T-helper 17 cell (primary cell): ENCODE results near the gene ZCWPW2. TPM values are rescaled to one million over a fixed set of nuclear protein-coding genes. Genes with fewer than 3 reads are reported as not detected.

ENCODE experiments used
- ATAC-seq: fragments of 150-1000 bp; cut with Tn5 transposase; 2 replicates; pipeline ENCODE4 v1.10.0; 2021; ENCODE audit warnings: mild to moderate bottlenecking, moderate library complexity
- DNase-seq, 3 donors: peaks; one replicate each; pipeline versions ENCODE4 v3.0.0 to v3.0.0-alpha.2; 2020 to 2021
- H3K9me3 ChIP-seq: one replicate; pipeline ENCODE4 v1.7.0; 2013; ENCODE audit warnings: low read length, mild to moderate bottlenecking; ENCODE audit not compliant: control insufficient read depth, poor library complexity, severe bottlenecking
- H3K27ac Mint-ChIP-seq: one replicate; pipeline ENCODE4 v1.8.0; 2022; ENCODE audit warnings: mild to moderate bottlenecking, moderate library complexity, mixed read lengths
- H3K27me3 Mint-ChIP-seq: one replicate; pipeline ENCODE4 v1.8.0; 2022; ENCODE audit warnings: mixed read lengths
- H3K36me3 Mint-ChIP-seq: one replicate; pipeline ENCODE4 v1.8.0; 2022; ENCODE audit warnings: low read depth, mixed read lengths
- H3K4me1 Mint-ChIP-seq: one replicate; pipeline ENCODE4 v1.8.0; 2022; ENCODE audit warnings: mild to moderate bottlenecking, mixed read lengths
- H3K4me3 Mint-ChIP-seq: one replicate; pipeline ENCODE4 v1.8.0; 2022; ENCODE audit warnings: mild to moderate bottlenecking, moderate library complexity, mixed read lengths
- total RNA-seq, 4 donors: library from RNA in 2 of 4; stranded (reverse) in 2 of 4; gene quantifications; one replicate each; pipeline ENCODE4 v1.2.3 and lab custom pipeline; 2022 to 2026

Gene ZCWPW2
- total RNA-seq, 2 donors from 2014 or later, result 0.30 TPM; not detected in 1

DNA sequence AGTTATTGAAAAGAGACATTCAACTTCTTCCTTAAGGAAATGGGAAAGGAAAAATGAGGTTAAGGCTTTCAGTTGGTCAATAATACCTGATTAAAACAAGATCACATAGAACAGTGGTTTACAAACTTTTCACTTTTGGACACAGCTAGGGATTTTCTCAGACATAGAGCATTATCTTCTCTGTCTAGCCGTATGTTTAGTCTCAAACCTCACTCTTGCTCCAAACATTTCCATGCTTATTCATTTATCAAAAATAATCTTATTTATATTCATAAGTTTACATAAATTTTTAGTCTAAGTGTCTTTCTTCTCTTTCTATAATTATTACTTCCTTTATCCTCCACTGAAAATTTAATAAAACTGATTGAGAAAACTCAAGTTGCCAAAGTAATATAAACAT, 114.3 kb downstream of the ZCWPW2 start:
- DNase-seq (no peak), ATAC-seq (no peak)
- Mint-ChIP-seq H3K27me3 (no peaks in the 10 kb centered on the region), H3K4me3 (no peak overlapping the region), H3K27ac (no peak overlapping the region), H3K36me3 (peaks cover 2% of the 10 kb centered on the region), H3K4me1 (no peaks in the 10 kb centered on the region)
- H3K9me3 ChIP-seq, result no peaks in the 10 kb centered on the region

DNA sequence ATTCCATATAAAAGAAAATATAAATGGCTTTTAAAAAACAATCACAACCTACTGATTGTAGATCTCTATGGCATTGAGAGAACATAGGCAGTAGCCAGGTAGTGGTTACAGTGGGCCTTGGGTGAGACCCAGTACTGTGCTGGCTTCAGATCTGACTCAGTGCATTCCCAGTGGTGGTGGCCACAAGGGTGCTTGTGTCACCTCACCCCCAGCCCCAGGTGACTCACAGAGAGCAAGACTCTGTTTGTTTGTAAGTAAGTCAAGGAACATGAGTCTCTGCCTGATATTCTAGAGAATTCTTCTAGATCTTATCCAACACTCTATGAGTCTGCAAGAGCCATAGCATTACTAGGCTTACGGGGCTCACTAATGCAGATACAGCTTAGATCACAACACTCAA, 118.9 kb downstream of the ZCWPW2 start:
- H3K4me3 Mint-ChIP-seq, result no peak overlapping the region
- no peaks in the 10 kb centered on the region for H3K9me3 ChIP-seq
- H3K4me1 Mint-ChIP-seq, result no peaks in the 10 kb centered on the region
- no peaks in the 10 kb centered on the region for H3K27me3 Mint-ChIP-seq
- no peak overlapping the region for H3K27ac Mint-ChIP-seq
- no peaks in the 10 kb centered on the region for H3K36me3 Mint-ChIP-seq
- DNase-seq, result no peak
- no peak for ATAC-seq

DNA sequence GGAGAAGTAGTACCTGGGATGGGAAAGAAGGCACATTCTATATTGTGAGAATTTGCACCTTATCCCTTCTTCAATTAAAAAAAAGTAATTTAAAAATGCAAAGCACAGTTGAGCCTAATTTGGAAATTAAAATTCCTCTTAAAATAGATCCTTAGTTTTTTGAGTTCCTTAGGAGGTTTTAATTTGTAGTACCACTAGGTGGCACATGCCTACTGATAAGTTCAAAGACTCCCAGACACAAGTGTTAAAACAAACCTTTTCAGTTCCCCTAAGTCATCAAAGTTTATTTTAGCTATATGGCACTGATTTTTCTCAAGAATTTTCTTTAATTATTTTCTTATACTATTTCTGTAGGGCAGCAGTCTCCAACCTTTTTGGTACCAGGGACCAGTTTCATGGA, 127.7 kb downstream of the ZCWPW2 start:
- H3K27me3 Mint-ChIP-seq, result no peaks in the 10 kb centered on the region

DNA sequence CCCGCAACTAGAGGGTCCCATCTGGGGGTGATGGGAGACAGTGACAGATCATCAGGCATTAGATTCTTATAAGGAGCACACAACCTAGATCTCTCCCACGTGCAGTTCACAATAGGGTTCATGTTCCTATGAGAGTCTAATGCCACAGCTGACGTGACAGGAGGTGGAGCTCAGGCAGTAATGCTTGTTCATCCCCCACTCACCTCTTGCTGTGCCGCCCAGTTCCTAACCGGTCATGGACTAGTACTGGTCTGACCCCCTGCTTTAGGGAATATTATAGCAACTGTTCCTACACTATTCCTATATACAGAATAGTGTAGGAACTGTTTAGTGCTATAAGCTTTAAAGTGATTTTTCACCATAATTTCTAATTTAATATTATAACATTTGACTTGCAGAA, 128.2 kb downstream of the ZCWPW2 start:
- no peak overlapping the region for H3K4me3 Mint-ChIP-seq
- no peaks in the 10 kb centered on the region for H3K9me3 ChIP-seq
- H3K27me3 Mint-ChIP-seq, result no peaks in the 10 kb centered on the region
- DNase-seq (no peak), ATAC-seq (no peak)
- H3K36me3 Mint-ChIP-seq, result no peaks in the 10 kb centered on the region
- no peak overlapping the region for H3K27ac Mint-ChIP-seq
- no peaks in the 10 kb centered on the region for H3K4me1 Mint-ChIP-seq

More for the DNA sequence above, 127.7 kb downstream of the ZCWPW2 start:
- H3K9me3 ChIP-seq, result no peaks in the 10 kb centered on the region
- ATAC-seq, result no peak
- no peak overlapping the region for H3K27ac Mint-ChIP-seq
- DNase-seq, result no peak
- H3K36me3 Mint-ChIP-seq, result no peaks in the 10 kb centered on the region
- no peaks in the 10 kb centered on the region for H3K4me1 Mint-ChIP-seq
- H3K4me3 Mint-ChIP-seq, result no peak overlapping the region

GRCh38 chr3:28485164-28485563, 136.6 kb downstream of the ZCWPW2 start:
- H3K4me1 Mint-ChIP-seq, result no peaks in the 10 kb centered on the region
- ATAC-seq (no peak), DNase-seq (no peak)
- no peaks in the 10 kb centered on the region for H3K27me3 Mint-ChIP-seq
- no peaks in the 10 kb centered on the region for H3K36me3 Mint-ChIP-seq
- H3K4me3 Mint-ChIP-seq, result no peak overlapping the region
- no peaks in the 10 kb centered on the region for H3K9me3 ChIP-seq
- H3K27ac Mint-ChIP-seq, result no peak overlapping the region

DNA sequence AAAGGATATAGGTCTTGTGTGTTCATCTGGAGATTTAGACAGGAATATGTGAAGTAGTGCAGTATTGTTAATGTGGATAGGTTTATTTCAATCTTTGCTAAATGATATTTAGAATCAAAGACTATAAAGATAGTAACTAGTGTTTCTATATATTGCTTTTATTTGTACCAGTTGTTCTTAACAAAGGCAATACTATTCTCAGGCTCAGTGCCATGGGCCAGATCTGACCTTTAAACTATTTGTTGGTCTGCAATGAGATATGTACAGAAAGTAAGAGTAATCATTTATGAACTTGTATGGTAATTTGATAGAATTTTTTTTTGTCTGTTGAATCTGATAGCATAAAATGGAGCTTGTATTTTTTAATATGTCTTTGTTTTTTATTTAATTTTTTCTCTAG, 146.8 kb downstream of the ZCWPW2 start:
- H3K4me1 Mint-ChIP-seq, result no peaks in the 10 kb centered on the region
- H3K36me3 Mint-ChIP-seq, result no peaks in the 10 kb centered on the region
- DNase-seq, result no peak
- H3K27ac Mint-ChIP-seq, result no peak overlapping the region
- ATAC-seq, result no peak
- no peaks in the 10 kb centered on the region for H3K27me3 Mint-ChIP-seq
- no peaks in the 10 kb centered on the region for H3K9me3 ChIP-seq
- no peak overlapping the region for H3K4me3 Mint-ChIP-seq

DNA sequence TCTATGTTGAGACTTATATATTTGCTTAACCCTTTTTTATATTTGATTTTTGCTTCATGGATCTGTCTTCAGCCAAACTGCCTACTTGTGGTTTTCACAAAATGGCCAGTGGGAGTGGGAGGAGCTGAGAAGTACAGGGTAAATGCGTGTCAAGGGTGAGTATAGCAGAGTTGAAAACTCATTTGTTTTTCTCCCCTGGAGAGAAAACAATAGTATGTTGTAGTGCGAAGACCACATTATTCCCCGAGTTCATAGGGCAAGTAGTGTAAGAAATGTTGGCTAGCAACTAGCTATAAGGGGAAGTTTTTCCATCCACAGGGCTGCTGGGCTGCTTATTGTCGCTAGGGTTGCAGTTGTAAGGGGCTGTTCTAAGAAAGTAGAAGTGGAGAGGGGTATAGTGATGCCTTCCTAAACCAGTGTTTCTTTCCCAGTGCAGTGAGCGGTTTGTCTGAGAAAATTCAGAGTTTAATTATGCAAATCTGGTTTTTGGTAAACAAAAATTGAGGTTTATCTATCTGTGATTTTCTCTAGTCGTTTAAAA, 153.9 kb downstream of the ZCWPW2 start:
- Mint-ChIP-seq H3K36me3 (no peaks in the 10 kb centered on the region), H3K4me3 (no peak overlapping the region), H3K4me1 (no peaks in the 10 kb centered on the region), H3K27me3 (no peaks in the 10 kb centered on the region), H3K27ac (no peak overlapping the region)
- no peaks in the 10 kb centered on the region for H3K9me3 ChIP-seq
- no peak for DNase-seq
- no peak for ATAC-seq

DNA sequence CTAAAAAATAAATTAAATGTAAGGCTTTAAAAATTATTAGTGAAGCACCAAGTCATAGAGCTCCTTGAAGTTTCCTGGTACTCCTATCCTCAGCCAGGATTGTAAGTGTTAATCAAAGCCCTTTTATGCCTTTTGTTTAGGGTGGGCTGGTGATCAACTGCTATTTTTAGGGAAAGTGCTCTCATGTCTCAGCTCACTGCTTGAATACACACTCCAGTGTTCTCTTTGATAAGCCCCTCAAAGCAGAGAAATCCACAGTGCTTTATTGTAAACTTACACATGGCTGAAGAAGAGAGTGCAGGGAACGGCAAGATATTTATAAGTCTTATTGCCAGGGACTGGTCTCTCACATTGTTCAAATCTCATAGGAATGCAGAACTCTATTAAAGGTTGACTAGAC, 156.5 kb downstream of the ZCWPW2 start:
- no peaks in the 10 kb centered on the region for H3K4me1 Mint-ChIP-seq
- ATAC-seq, result no peak

DNA sequence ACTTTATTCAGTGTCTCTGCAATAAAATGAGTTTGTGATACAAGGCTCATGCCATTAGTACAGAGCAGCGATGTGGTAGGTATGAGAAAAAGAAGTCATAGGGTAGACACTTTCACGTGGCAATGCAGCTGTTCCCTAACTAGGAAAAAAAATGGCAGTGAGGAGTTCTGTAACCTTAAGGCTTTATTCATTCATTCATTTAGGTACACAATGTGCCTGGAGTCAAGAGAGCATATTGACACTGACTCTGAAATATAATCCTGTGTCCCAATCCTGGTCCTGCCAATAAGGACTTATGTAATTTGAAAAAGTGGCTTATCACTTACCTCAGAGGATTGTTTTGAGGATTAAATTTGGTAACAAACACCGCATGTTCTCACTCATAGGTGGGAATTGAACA, 173.1 kb downstream of the ZCWPW2 start:
- no peaks in the 10 kb centered on the region for H3K9me3 ChIP-seq
- ATAC-seq (no peak), DNase-seq (no peak)
- Mint-ChIP-seq H3K27me3 (no peaks in the 10 kb centered on the region), H3K4me3 (no peak overlapping the region), H3K27ac (no peak overlapping the region), H3K4me1 (no peaks in the 10 kb centered on the region), H3K36me3 (no peaks in the 10 kb centered on the region)

More for the DNA sequence above, 156.5 kb downstream of the ZCWPW2 start:
- H3K27me3 Mint-ChIP-seq, result no peaks in the 10 kb centered on the region
- no peaks in the 10 kb centered on the region for H3K36me3 Mint-ChIP-seq
- no peak overlapping the region for H3K4me3 Mint-ChIP-seq
- DNase-seq, result no peak
- H3K27ac Mint-ChIP-seq, result no peak overlapping the region
- H3K9me3 ChIP-seq, result no peaks in the 10 kb centered on the region

GRCh38 chr3:28542351-28542750, 193.8 kb downstream of the ZCWPW2 start:
- ATAC-seq (no peak), DNase-seq (no peak)
- no peaks in the 10 kb centered on the region for H3K36me3 Mint-ChIP-seq
- no peaks in the 10 kb centered on the region for H3K4me1 Mint-ChIP-seq
- no peaks in the 10 kb centered on the region for H3K9me3 ChIP-seq
- H3K27ac Mint-ChIP-seq, result no peak overlapping the region
- no peak overlapping the region for H3K4me3 Mint-ChIP-seq
- H3K27me3 Mint-ChIP-seq, result no peaks in the 10 kb centered on the region

GRCh38 chr3:28544236-28544635, 195.7 kb downstream of the ZCWPW2 start:
- H3K27me3 Mint-ChIP-seq, result no peaks in the 10 kb centered on the region

DNA sequence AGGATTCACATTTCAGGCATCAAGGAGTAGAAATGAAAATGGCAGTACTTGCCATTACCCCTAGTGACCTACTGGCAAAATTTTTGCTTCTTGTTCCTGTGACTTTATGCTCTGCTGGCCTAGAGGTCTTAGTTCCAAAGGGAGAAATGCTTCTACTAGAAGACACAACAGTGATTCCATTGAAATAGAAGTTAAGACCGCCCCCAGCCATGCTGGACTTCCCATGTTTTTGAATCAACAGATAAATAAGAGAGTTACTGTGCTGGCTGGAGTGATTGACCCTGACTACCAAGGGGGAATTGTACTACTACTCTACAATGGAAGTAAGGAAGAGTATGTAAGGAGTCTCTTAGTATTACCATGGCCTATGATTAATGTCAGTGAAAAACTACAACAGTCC, 196.3 kb downstream of the ZCWPW2 start:
- H3K4me1 Mint-ChIP-seq, result no peaks in the 10 kb centered on the region
- no peak overlapping the region for H3K27ac Mint-ChIP-seq
- DNase-seq (no peak), ATAC-seq (no peak)
- H3K36me3 Mint-ChIP-seq, result no peaks in the 10 kb centered on the region
- H3K4me3 Mint-ChIP-seq, result no peak overlapping the region
- no peaks in the 10 kb centered on the region for H3K27me3 Mint-ChIP-seq
- H3K9me3 ChIP-seq, result no peaks in the 10 kb centered on the region

More at GRCh38 chr3:28544236-28544635, 195.7 kb downstream of the ZCWPW2 start:
- Mint-ChIP-seq H3K27ac (no peak overlapping the region), H3K4me3 (no peak overlapping the region), H3K36me3 (no peaks in the 10 kb centered on the region), H3K4me1 (no peaks in the 10 kb centered on the region)
- DNase-seq, result no peak
- H3K9me3 ChIP-seq, result no peaks in the 10 kb centered on the region
- no peak for ATAC-seq

- no peaks in the 10 kb centered on the region for H3K27me3 Mint-ChIP-seq
- DNase-seq, result no peak
- H3K4me1 Mint-ChIP-seq, result no peaks in the 10 kb centered on the region
- no peak overlapping the region for H3K27ac Mint-ChIP-seq
- no peak for ATAC-seq
- no peaks in the 10 kb centered on the region for H3K9me3 ChIP-seq
- no peaks in the 10 kb centered on the region for H3K36me3 Mint-ChIP-seq
- H3K4me3 Mint-ChIP-seq, result no peak overlapping the region
These were observed 199.2 kb downstream of the ZCWPW2 start for GRCh38 chr3:28547677-28548076.

- ATAC-seq (no peak), DNase-seq (no peak)
- Mint-ChIP-seq H3K4me1 (no peaks in the 10 kb centered on the region), H3K4me3 (no peak overlapping the region), H3K27me3 (no peaks in the 10 kb centered on the region), H3K27ac (no peak overlapping the region), H3K36me3 (no peaks in the 10 kb centered on the region)
- no peaks in the 10 kb centered on the region for H3K9me3 ChIP-seq
These were observed 204.7 kb downstream of the ZCWPW2 start for GRCh38 chr3:28553175-28553574.
